MG63 (cell line): ENCODE results near the gene UNC93B1. TPM values are rescaled to one million over a fixed set of nuclear protein-coding genes. Genes with fewer than 3 reads are reported as not detected.

Source experiments
- DNase-seq: peaks from one replicate; pipeline ENCODE4 v3.0.0-alpha.2; 2020
- H3K27me3 ChIP-seq: fragments of 250-450 bp; sonication (Bioruptor Pico); 2 replicates; pipeline ENCODE4 v1.5.1; 2020; ENCODE audit warnings: mild to moderate bottlenecking, moderate library complexity
- H3K36me3 ChIP-seq: fragments of 250-450 bp; sonication (Bioruptor Pico); 2 replicates; pipeline ENCODE4 v1.5.1; 2020; ENCODE audit warnings: mild to moderate bottlenecking, moderate library complexity
- H3K4me3 ChIP-seq: fragments of 250-450 bp; sonication (Bioruptor Pico); 2 replicates; pipeline ENCODE4 v1.5.1; 2020; ENCODE audit warnings: mild to moderate bottlenecking, moderate library complexity
- H3K9me3 ChIP-seq: fragments of 250-450 bp; sonication (Bioruptor Pico); 2 replicates; pipeline ENCODE4 v1.5.1; 2020; ENCODE audit warnings: mild to moderate bottlenecking, moderate library complexity
- total RNA-seq: library from RNA; depleted of rRNA; stranded (reverse); fragments of >200 nt; shearing (Covaris generic); gene quantifications from 2 replicates; pipeline ENCODE4 v1.2.3, GENCODE V29; 2014; ENCODE audit warnings: low replicate concordance

The UNC93B1 gene
- total RNA-seq, 1 experiment from 2014 or later: 37.7 TPM

- Histone ChIP-seq H3K9me3 (no peaks in the 10 kb centered on the region), H3K36me3 (peaks cover 7% of the 10 kb centered on the region), H3K27me3 (no peaks in the 10 kb centered on the region), H3K4me3 (no peak overlapping the region)
- DNase-seq: no peak
Observed at GRCh38 chr11:68016161-68016903, 12.4 kb upstream of the UNC93B1 start.

- Histone ChIP-seq H3K36me3 (peaks cover 7% of the 10 kb centered on the region), H3K9me3 (no peaks in the 10 kb centered on the region), H3K4me3 (no peak overlapping the region), H3K27me3 (no peaks in the 10 kb centered on the region)
- DNase-seq: no peak
Observed at GRCh38 chr11:68015467-68015866, 11.6 kb upstream of the UNC93B1 start.

GRCh38 chr11:68014947-68015447 is 11.1 kb upstream of the UNC93B1 start:
- no peaks in the 10 kb centered on the region for H3K9me3 ChIP-seq
- DNase-seq: no peak
- H3K4me3 ChIP-seq: no peak overlapping the region; the same call in 1 of the 2 replicates

GRCh38 chr11:68014157-68014946 is 10.5 kb upstream of the UNC93B1 start:
- H3K4me3 ChIP-seq: peak overlapping the region; percentile 9; the same call in 1 of the 2 replicates

More at GRCh38 chr11:68014947-68015447, 11.1 kb upstream of the UNC93B1 start:
- no peaks in the 10 kb centered on the region for H3K27me3 ChIP-seq
- H3K36me3 ChIP-seq: peaks cover 7% of the 10 kb centered on the region

GRCh38 chr11:68013611-68014156 is 9.8 kb upstream of the UNC93B1 start:
- Histone ChIP-seq H3K9me3 (no peaks in the 10 kb centered on the region), H3K36me3 (peaks cover 7% of the 10 kb centered on the region), H3K27me3 (no peaks in the 10 kb centered on the region), H3K4me3 (no peak overlapping the region)
- no peak for DNase-seq

More at GRCh38 chr11:68014157-68014946, 10.5 kb upstream of the UNC93B1 start:
- H3K36me3 ChIP-seq: peaks cover 7% of the 10 kb centered on the region
- DNase-seq: peak; percentile 97
- no peaks in the 10 kb centered on the region for H3K27me3 ChIP-seq
- H3K9me3 ChIP-seq: no peaks in the 10 kb centered on the region

GRCh38 chr11:68012843-68013610 is 9.1 kb upstream of the UNC93B1 start:
- no peaks in the 10 kb centered on the region for H3K27me3 ChIP-seq
- peak; percentile 89 for DNase-seq
- no peaks in the 10 kb centered on the region for H3K9me3 ChIP-seq
- peaks cover 7% of the 10 kb centered on the region for H3K36me3 ChIP-seq
- no peak overlapping the region for H3K4me3 ChIP-seq

GRCh38 chr11:68012044-68012842 is 8.3 kb upstream of the UNC93B1 start:
- no peak for DNase-seq
- Histone ChIP-seq H3K27me3 (no peaks in the 10 kb centered on the region), H3K36me3 (peaks cover 7% of the 10 kb centered on the region), H3K9me3 (no peaks in the 10 kb centered on the region), H3K4me3 (no peak overlapping the region)

GRCh38 chr11:68011051-68011943 is 7.4 kb upstream of the UNC93B1 start:
- DNase-seq: no peak
- Histone ChIP-seq H3K36me3 (peaks cover 7% of the 10 kb centered on the region), H3K9me3 (no peaks in the 10 kb centered on the region), H3K4me3 (peak overlapping the region; percentile 54), H3K27me3 (no peaks in the 10 kb centered on the region)

GRCh38 chr11:68010090-68011041 is 6.5 kb upstream of the UNC93B1 start, which contains the start of gene ALDH3B1:
Gene ALDH3B1, plus strand, starts transcription at chr11:68010327. Its CDS starts 4,971 bp downstream, at chr11:68015298.
- Histone ChIP-seq H3K4me3 (peak within 1 kb of the TSS; percentile 54), H3K36me3 (peaks cover 7% of the 10 kb centered on the region), H3K9me3 (no peaks in the 10 kb centered on the region), H3K27me3 (no peaks in the 10 kb centered on the region)
- peak; percentile 97 for DNase-seq

- Histone ChIP-seq H3K36me3 (peaks cover 7% of the 10 kb centered on the region), H3K9me3 (no peaks in the 10 kb centered on the region), H3K4me3 (peak overlapping the region; percentile 54), H3K27me3 (no peaks in the 10 kb centered on the region)
- no peak for DNase-seq
Observed at GRCh38 chr11:68009391-68010089, 5.6 kb upstream of the UNC93B1 start.

GRCh38 chr11:68008381-68009337 is 4.8 kb upstream of the UNC93B1 start:
- no peak for DNase-seq

More at GRCh38 chr11:68008381-68009337, 4.8 kb upstream of the UNC93B1 start:
- H3K9me3 ChIP-seq: no peaks in the 10 kb centered on the region
- peaks cover 2% of the 10 kb centered on the region for H3K36me3 ChIP-seq
- no peaks in the 10 kb centered on the region for H3K27me3 ChIP-seq
- H3K4me3 ChIP-seq: no peak overlapping the region
